MM.1S (cell line): ENCODE data around the gene CENPB.

Experiments
- DNase-seq: peaks from one replicate; pipeline ENCODE4 v3.0.0-alpha.2; 2015
- H2AFZ ChIP-seq: fragments of 300-600 bp; sonication (generic); 2 replicates; pipeline ENCODE4 v1.6.0; 2016; ENCODE audit warnings: antibody characterized with exemption, low read length
- H3F3A ChIP-seq: fragments of 300-600 bp; sonication (generic); 2 replicates; pipeline ENCODE4 v1.6.1; 2016; ENCODE audit warnings: mild to moderate bottlenecking, antibody characterized with exemption, low read length, moderate library complexity, mixed read lengths; ENCODE audit not compliant: insufficient read depth
- H3K27ac ChIP-seq: fragments of 300-600 bp; sonication (generic); 2 replicates; pipeline ENCODE4 v1.5.1; 2016; ENCODE audit warnings: mild to moderate bottlenecking, low read length
- H3K27me3 ChIP-seq: fragments of 300-600 bp; sonication (generic); replicated peaks from 2 replicates; pipeline ENCODE4 v1.6.0; 2016; ENCODE audit warnings: low read length; ENCODE audit not compliant: insufficient read depth
- H3K36me3 ChIP-seq: fragments of 300-600 bp; sonication (generic); replicated peaks from 2 replicates; pipeline ENCODE4 v1.6.1; 2016; ENCODE audit warnings: mild to moderate bottlenecking, low read length, mixed read lengths; ENCODE audit not compliant: insufficient read depth
- H3K4me1 ChIP-seq: fragments of 300-600 bp; sonication (generic); 2 replicates; pipeline ENCODE4 v1.6.1; 2016; ENCODE audit warnings: low read length, mixed read lengths
- H3K4me2 ChIP-seq: fragments of 300-600 bp; sonication (generic); 2 replicates; pipeline ENCODE4 v1.6.0; 2016; ENCODE audit warnings: low read depth, low read length
- H3K4me3 ChIP-seq: fragments of 300-600 bp; sonication (generic); 2 replicates; pipeline ENCODE4 v1.5.1; 2016; ENCODE audit warnings: low read length, mixed read lengths
- H3K79me2 ChIP-seq: fragments of 300-600 bp; sonication (generic); 2 replicates; pipeline ENCODE4 v1.6.1; 2016; ENCODE audit warnings: mixed run types, low read length, mixed read lengths
- H3K9ac ChIP-seq: fragments of 300-600 bp; sonication (generic); 2 replicates; pipeline ENCODE4 v1.6.1; 2016; ENCODE audit warnings: low read length, mixed read lengths
- H3K9me2 ChIP-seq: fragments of 300-600 bp; sonication (generic); replicated peaks from 2 replicates; pipeline ENCODE4 v1.6.1; 2016; ENCODE audit warnings: mild to moderate bottlenecking, low read length, mixed read lengths; ENCODE audit not compliant: insufficient read depth
- H3K9me3 ChIP-seq: fragments of 300-600 bp; sonication (generic); replicated peaks from 2 replicates; pipeline ENCODE4 v1.6.1; 2016; ENCODE audit warnings: mild to moderate bottlenecking, low read length, mixed read lengths; ENCODE audit not compliant: insufficient read depth
- H4K20me1 ChIP-seq: fragments of 300-600 bp; sonication (generic); 2 replicates; pipeline ENCODE4 v1.6.1; 2016; ENCODE audit warnings: mild to moderate bottlenecking, low read length, moderate library complexity, mixed read lengths; ENCODE audit not compliant: insufficient read depth
- CTCF ChIP-seq: fragments of 300-600 bp; sonication (generic); IDR thresholded peaks from 2 replicates; pipeline ENCODE4 v1.5.1; 2016; ENCODE audit warnings: antibody characterized with exemption, low read length, mixed read lengths
- EZH2 ChIP-seq: fragments of 300-600 bp; sonication (generic); optimal IDR thresholded peaks from 2 replicates; pipeline ENCODE3; 2017; ENCODE audit warnings: low read depth, mild to moderate bottlenecking, antibody characterized with exemption, low read length, mixed read lengths
- EZH2phosphoT487 ChIP-seq: fragments of 300-600 bp; sonication (generic); IDR thresholded peaks from 2 replicates; pipeline ENCODE4 v1.6.1; 2018; ENCODE audit warnings: antibody characterized with exemption, low read length

The CENPB gene

GRCh38 chr20:3778976-3779375 is 7.6 kb downstream of the CENPB start:
- Histone ChIP-seq H3K9me2 (no peaks in the 10 kb centered on the region), H3F3A (peaks cover 10% of the 10 kb centered on the region; the same call in 1 of the 2 replicates), H3K27me3 (peaks cover 26% of the 10 kb centered on the region), H4K20me1 (no peaks in the 10 kb centered on the region), H3K79me2 (no peaks in the 10 kb centered on the region), H3K9ac (no peak overlapping the region), H2AFZ (no peak overlapping the region), H3K36me3 (no peaks in the 10 kb centered on the region), H3K27ac (no peak overlapping the region), H3K9me3 (no peaks in the 10 kb centered on the region), H3K4me3 (no peak overlapping the region), H3K4me2 (no peak overlapping the region; the same call in 1 of the 2 replicates), H3K4me1 (peaks cover 10% of the 10 kb centered on the region)
- no peak for DNase-seq
- TF ChIP-seq CTCF, result no peak
- no peak for TF ChIP-seq EZH2phosphoT487

- no peaks in the 10 kb centered on the region for H3K36me3 ChIP-seq
- peaks cover 10% of the 10 kb centered on the region for H3K4me1 ChIP-seq
- peak overlapping the region; percentile 91 for H2AFZ ChIP-seq
- H3K9me2 ChIP-seq, result no peaks in the 10 kb centered on the region
- no peaks in the 10 kb centered on the region for H4K20me1 ChIP-seq
- H3K9me3 ChIP-seq, result no peaks in the 10 kb centered on the region
- peak overlapping the region; percentile 16; the same call in 1 of the 2 replicates for H3K9ac ChIP-seq
- peaks cover 10% of the 10 kb centered on the region; the same call in 1 of the 2 replicates for H3F3A ChIP-seq
- peak overlapping the region; percentile 83 for H3K4me2 ChIP-seq
- H3K27me3 ChIP-seq, result peaks cover 26% of the 10 kb centered on the region
- no peak for DNase-seq
- H3K4me3 ChIP-seq, result peak overlapping the region; percentile 61
- no peak overlapping the region for H3K27ac ChIP-seq
- H3K79me2 ChIP-seq, result no peaks in the 10 kb centered on the region
- TF ChIP-seq CTCF (no peak), EZH2 (no peak), EZH2phosphoT487 (0 out of 2 replicates have a peak, but pooled peaks have one; percentile 32)
Measured at GRCh38 chr20:3777716-3778629, 8.6 kb downstream of the CENPB start.

- Histone ChIP-seq H2AFZ (peak overlapping the region; percentile 91), H4K20me1 (no peaks in the 10 kb centered on the region), H3K9me2 (no peaks in the 10 kb centered on the region), H3K9ac (no peak overlapping the region; the same call in 1 of the 2 replicates), H3F3A (peaks cover 7% of the 10 kb centered on the region; the same call in 1 of the 2 replicates), H3K27ac (no peak overlapping the region), H3K9me3 (no peaks in the 10 kb centered on the region), H3K4me3 (peak overlapping the region; percentile 61), H3K4me1 (peaks cover 10% of the 10 kb centered on the region), H3K4me2 (peak overlapping the region; percentile 83), H3K27me3 (peaks cover 26% of the 10 kb centered on the region), H3K36me3 (no peaks in the 10 kb centered on the region), H3K79me2 (no peaks in the 10 kb centered on the region)
- TF ChIP-seq CTCF (no peak), EZH2 (no peak), EZH2phosphoT487 (no peak)
- no peak for DNase-seq
Measured at GRCh38 chr20:3777381-3777715, 9.2 kb downstream of the CENPB start.
